Liver (tissue), 3 donors: ENCODE data around the gene ARHGAP29.

ENCODE experiments used
- EGR1 ChIP-seq, 2 donors: IDR thresholded peaks; 2 replicates each; pipeline ENCODE4 v1.6.1; 2016 to 2018; ENCODE audit warnings: antibody characterized with exemption in 2 of 2, low read depth in 2 of 2
- HNF4A ChIP-seq, 2 donors: conservative IDR thresholded peaks; 2 replicates each; pipeline ENCODE4 v1.6.1; 2016; ENCODE audit warnings: antibody characterized with exemption in 2 of 2, mild to moderate bottlenecking in 2 of 2
- SP1 ChIP-seq: IDR thresholded peaks from 2 replicates; pipeline ENCODE4 v1.6.1; 2018; ENCODE audit warnings: antibody characterized with exemption, mild to moderate bottlenecking
- TF ChIP-seq, protein P1 (sequence below): fragments of 150-350 bp; IDR thresholded peaks from 2 replicates; pipeline ENCODE4 v1.5.1; 2017; ENCODE audit warnings: improper control_type of control experiment, low read depth, low read length; ENCODE audit not compliant: missing input control
- TF ChIP-seq, protein P2 (sequence below): IDR thresholded peaks from 2 replicates; pipeline ENCODE4 v1.6.1; 2016; ENCODE audit warnings: antibody characterized with exemption
- TF ChIP-seq, protein P3 (sequence below): IDR thresholded peaks from 2 replicates; pipeline ENCODE4 v1.6.1; 2016; ENCODE audit warnings: antibody characterized with exemption, mild to moderate bottlenecking
- donor health status: healthy.
- donor health status: healthy.

DNA sequence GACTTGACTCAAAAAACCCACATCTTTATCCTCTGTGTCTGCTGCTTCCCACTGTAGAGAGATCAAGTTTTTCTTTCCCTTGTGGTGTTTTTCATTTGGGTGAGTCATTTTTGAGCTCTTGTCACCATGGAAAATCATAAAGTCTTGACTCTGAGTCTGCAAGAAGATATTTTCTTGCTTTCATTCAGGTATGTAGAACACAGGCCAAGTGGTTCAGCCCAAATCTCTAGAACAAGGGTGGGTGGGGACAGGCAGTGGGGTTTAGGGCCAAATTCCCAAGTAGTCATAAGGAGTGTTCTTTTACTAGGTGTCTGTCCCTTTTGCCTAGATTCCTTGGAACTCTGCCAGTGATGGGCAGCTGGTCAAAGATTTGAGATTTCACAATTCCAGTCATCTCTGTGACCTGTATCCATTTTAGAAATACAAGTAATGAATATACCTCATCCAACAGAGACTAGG is 21.5 kb upstream of the ARHGAP29 start:
- TF ChIP-seq, protein P1, sequence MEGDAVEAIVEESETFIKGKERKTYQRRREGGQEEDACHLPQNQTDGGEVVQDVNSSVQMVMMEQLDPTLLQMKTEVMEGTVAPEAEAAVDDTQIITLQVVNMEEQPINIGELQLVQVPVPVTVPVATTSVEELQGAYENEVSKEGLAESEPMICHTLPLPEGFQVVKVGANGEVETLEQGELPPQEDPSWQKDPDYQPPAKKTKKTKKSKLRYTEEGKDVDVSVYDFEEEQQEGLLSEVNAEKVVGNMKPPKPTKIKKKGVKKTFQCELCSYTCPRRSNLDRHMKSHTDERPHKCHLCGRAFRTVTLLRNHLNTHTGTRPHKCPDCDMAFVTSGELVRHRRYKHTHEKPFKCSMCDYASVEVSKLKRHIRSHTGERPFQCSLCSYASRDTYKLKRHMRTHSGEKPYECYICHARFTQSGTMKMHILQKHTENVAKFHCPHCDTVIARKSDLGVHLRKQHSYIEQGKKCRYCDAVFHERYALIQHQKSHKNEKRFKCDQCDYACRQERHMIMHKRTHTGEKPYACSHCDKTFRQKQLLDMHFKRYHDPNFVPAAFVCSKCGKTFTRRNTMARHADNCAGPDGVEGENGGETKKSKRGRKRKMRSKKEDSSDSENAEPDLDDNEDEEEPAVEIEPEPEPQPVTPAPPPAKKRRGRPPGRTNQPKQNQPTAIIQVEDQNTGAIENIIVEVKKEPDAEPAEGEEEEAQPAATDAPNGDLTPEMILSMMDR, result no peak
- TF ChIP-seq EGR1 (IDR thresholded peaks at IDR 0.05; ENCODE audit: low read depth in 2 of 2), result no peak
- peak; percentile 48 to 59 for TF ChIP-seq HNF4A (conservative IDR thresholded peaks at IDR 0.05)
- TF ChIP-seq, protein P2, sequence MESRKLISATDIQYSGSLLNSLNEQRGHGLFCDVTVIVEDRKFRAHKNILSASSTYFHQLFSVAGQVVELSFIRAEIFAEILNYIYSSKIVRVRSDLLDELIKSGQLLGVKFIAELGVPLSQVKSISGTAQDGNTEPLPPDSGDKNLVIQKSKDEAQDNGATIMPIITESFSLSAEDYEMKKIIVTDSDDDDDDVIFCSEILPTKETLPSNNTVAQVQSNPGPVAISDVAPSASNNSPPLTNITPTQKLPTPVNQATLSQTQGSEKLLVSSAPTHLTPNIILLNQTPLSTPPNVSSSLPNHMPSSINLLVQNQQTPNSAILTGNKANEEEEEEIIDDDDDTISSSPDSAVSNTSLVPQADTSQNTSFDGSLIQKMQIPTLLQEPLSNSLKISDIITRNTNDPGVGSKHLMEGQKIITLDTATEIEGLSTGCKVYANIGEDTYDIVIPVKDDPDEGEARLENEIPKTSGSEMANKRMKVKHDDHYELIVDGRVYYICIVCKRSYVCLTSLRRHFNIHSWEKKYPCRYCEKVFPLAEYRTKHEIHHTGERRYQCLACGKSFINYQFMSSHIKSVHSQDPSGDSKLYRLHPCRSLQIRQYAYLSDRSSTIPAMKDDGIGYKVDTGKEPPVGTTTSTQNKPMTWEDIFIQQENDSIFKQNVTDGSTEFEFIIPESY, result no peak
- TF ChIP-seq, protein P3, sequence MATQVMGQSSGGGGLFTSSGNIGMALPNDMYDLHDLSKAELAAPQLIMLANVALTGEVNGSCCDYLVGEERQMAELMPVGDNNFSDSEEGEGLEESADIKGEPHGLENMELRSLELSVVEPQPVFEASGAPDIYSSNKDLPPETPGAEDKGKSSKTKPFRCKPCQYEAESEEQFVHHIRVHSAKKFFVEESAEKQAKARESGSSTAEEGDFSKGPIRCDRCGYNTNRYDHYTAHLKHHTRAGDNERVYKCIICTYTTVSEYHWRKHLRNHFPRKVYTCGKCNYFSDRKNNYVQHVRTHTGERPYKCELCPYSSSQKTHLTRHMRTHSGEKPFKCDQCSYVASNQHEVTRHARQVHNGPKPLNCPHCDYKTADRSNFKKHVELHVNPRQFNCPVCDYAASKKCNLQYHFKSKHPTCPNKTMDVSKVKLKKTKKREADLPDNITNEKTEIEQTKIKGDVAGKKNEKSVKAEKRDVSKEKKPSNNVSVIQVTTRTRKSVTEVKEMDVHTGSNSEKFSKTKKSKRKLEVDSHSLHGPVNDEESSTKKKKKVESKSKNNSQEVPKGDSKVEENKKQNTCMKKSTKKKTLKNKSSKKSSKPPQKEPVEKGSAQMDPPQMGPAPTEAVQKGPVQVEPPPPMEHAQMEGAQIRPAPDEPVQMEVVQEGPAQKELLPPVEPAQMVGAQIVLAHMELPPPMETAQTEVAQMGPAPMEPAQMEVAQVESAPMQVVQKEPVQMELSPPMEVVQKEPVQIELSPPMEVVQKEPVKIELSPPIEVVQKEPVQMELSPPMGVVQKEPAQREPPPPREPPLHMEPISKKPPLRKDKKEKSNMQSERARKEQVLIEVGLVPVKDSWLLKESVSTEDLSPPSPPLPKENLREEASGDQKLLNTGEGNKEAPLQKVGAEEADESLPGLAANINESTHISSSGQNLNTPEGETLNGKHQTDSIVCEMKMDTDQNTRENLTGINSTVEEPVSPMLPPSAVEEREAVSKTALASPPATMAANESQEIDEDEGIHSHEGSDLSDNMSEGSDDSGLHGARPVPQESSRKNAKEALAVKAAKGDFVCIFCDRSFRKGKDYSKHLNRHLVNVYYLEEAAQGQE, result no peak
- no peak for TF ChIP-seq SP1
